Sigmoid colon (tissue), 3 donors: Measurements from ENCODE around the gene LMO7.

Source experiments
- POLR2A ChIP-seq, 2 donors: fragments of 450-650 bp; IDR thresholded peaks; one replicate each; pipeline ENCODE4 v1.6.1; 2016; ENCODE audit warnings: antibody characterized with exemption in 2 of 2, mild to moderate bottlenecking in 2 of 2, moderate library complexity in 2 of 2
- TF ChIP-seq, protein P1 (sequence below), 4 experiments: fragments of 450-650 bp in 3 of 4; fragments of 200-600 bp in 1 of 4; IDR thresholded peaks; one replicate each; pipeline ENCODE4 v1.5.1; 2016 to 2019; ENCODE audit warnings: antibody characterized with exemption in 4 of 4, mild to moderate bottlenecking in 3 of 4, moderate library complexity in 2 of 4

DNA sequence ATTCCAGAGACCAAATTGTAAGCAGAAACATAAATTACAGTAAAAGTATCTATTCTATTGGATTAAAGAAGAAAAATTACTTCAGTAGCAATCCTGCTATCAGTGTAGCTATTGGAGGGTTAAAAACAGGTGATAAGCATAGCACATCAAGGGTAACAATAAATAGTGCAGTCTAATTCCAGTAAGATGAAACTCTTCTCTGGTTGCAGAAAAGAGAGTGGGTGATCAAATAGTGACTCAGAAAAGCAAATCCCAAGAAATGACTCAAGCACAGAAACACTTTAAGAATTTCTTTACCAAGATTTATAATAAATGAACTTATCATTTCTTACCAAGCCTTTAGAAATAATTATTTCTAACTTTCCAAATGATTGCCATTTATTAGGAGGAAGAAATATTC is 135.7 kb downstream of the LMO7 start:
- no peak for TF ChIP-seq POLR2A (IDR thresholded peaks at IDR 0.05)
- TF ChIP-seq, protein P1, sequence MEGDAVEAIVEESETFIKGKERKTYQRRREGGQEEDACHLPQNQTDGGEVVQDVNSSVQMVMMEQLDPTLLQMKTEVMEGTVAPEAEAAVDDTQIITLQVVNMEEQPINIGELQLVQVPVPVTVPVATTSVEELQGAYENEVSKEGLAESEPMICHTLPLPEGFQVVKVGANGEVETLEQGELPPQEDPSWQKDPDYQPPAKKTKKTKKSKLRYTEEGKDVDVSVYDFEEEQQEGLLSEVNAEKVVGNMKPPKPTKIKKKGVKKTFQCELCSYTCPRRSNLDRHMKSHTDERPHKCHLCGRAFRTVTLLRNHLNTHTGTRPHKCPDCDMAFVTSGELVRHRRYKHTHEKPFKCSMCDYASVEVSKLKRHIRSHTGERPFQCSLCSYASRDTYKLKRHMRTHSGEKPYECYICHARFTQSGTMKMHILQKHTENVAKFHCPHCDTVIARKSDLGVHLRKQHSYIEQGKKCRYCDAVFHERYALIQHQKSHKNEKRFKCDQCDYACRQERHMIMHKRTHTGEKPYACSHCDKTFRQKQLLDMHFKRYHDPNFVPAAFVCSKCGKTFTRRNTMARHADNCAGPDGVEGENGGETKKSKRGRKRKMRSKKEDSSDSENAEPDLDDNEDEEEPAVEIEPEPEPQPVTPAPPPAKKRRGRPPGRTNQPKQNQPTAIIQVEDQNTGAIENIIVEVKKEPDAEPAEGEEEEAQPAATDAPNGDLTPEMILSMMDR (IDR thresholded peaks at IDR 0.05): no peak
